Measurements from ENCODE around the gene EHD3.

The EHD3 gene

GRCh38 chr2:31221544-31221943, 12.4 kb upstream of the EHD3 start:
- H3K4me1 ChIP-seq (ENCODE audit: insufficient read depth, low read length), result no peaks in the 10 kb centered on the region
- no peak overlapping the region for H3K9ac ChIP-seq (ENCODE audit: low read depth, low read length)
- H3K9me3 ChIP-seq (ENCODE audit: control insufficient read depth, insufficient read depth, low read length), result no peaks in the 10 kb centered on the region
- H3K36me3 ChIP-seq (ENCODE audit: insufficient read depth, low read length), result no peaks in the 10 kb centered on the region

- Histone ChIP-seq H3K4me1 (ENCODE audit: insufficient read depth, low read length) (no peaks in the 10 kb centered on the region), H3K36me3 (ENCODE audit: insufficient read depth, low read length) (no peaks in the 10 kb centered on the region), H3K9ac (ENCODE audit: low read depth, low read length) (no peak overlapping the region)
These were observed 11.9 kb upstream of the EHD3 start for GRCh38 chr2:31222071-31222470.

GRCh38 chr2:31223026-31223425, 10.9 kb upstream of the EHD3 start:
- Histone ChIP-seq H3K9me3 (ENCODE audit: control insufficient read depth, insufficient read depth, low read length) (no peaks in the 10 kb centered on the region), H3K9ac (ENCODE audit: low read depth, low read length) (no peak overlapping the region), H3K36me3 (ENCODE audit: insufficient read depth, low read length) (no peaks in the 10 kb centered on the region), H3K4me1 (ENCODE audit: insufficient read depth, low read length) (no peaks in the 10 kb centered on the region)

More at GRCh38 chr2:31222071-31222470, 11.9 kb upstream of the EHD3 start:
- H3K9me3 ChIP-seq (ENCODE audit: control insufficient read depth, insufficient read depth, low read length), result no peaks in the 10 kb centered on the region

- no peaks in the 10 kb centered on the region for H3K4me1 ChIP-seq (ENCODE audit: insufficient read depth, low read length)
- H3K36me3 ChIP-seq (ENCODE audit: insufficient read depth, low read length), result no peaks in the 10 kb centered on the region
- no peak overlapping the region for H3K9ac ChIP-seq (ENCODE audit: low read depth, low read length)
- H3K9me3 ChIP-seq (ENCODE audit: control insufficient read depth, insufficient read depth, low read length), result no peaks in the 10 kb centered on the region
These were observed 10.2 kb upstream of the EHD3 start for GRCh38 chr2:31223749-31224148.

- Histone ChIP-seq H3K36me3 (ENCODE audit: insufficient read depth, low read length) (no peaks in the 10 kb centered on the region), H3K9ac (ENCODE audit: low read depth, low read length) (no peak overlapping the region), H3K9me3 (ENCODE audit: control insufficient read depth, insufficient read depth, low read length) (no peaks in the 10 kb centered on the region), H3K4me1 (ENCODE audit: insufficient read depth, low read length) (no peaks in the 10 kb centered on the region)
These were observed 7.7 kb upstream of the EHD3 start for GRCh38 chr2:31226266-31226665.

- H3K9ac ChIP-seq (ENCODE audit: low read depth, low read length), result no peak overlapping the region
- no peaks in the 10 kb centered on the region for H3K9me3 ChIP-seq (ENCODE audit: control insufficient read depth, insufficient read depth, low read length)
- no peaks in the 10 kb centered on the region for H3K4me1 ChIP-seq (ENCODE audit: insufficient read depth, low read length)
- no peaks in the 10 kb centered on the region for H3K36me3 ChIP-seq (ENCODE audit: insufficient read depth, low read length)
These were observed 6.8 kb upstream of the EHD3 start for GRCh38 chr2:31227110-31227509.

GRCh38 chr2:31227711-31228125, 6.2 kb upstream of the EHD3 start:
- Histone ChIP-seq H3K36me3 (ENCODE audit: insufficient read depth, low read length) (no peaks in the 10 kb centered on the region), H3K4me1 (ENCODE audit: insufficient read depth, low read length) (no peaks in the 10 kb centered on the region), H3K9ac (ENCODE audit: low read depth, low read length) (no peak overlapping the region), H3K9me3 (ENCODE audit: control insufficient read depth, insufficient read depth, low read length) (no peaks in the 10 kb centered on the region)

GRCh38 chr2:31228717-31229116, 5.2 kb upstream of the EHD3 start:
- Histone ChIP-seq H3K9me3 (ENCODE audit: control insufficient read depth, insufficient read depth, low read length) (no peaks in the 10 kb centered on the region), H3K4me1 (ENCODE audit: insufficient read depth, low read length) (peaks cover 7% of the 10 kb centered on the region; the same call in 1 of the 2 replicates), H3K9ac (ENCODE audit: low read depth, low read length) (no peak overlapping the region), H3K36me3 (ENCODE audit: insufficient read depth, low read length) (no peaks in the 10 kb centered on the region)

GRCh38 chr2:31230751-31231150, 3.2 kb upstream of the EHD3 start:
- peaks cover 9% of the 10 kb centered on the region for H3K4me1 ChIP-seq (ENCODE audit: insufficient read depth, low read length)
- no peaks in the 10 kb centered on the region for H3K9me3 ChIP-seq (ENCODE audit: control insufficient read depth, insufficient read depth, low read length)
- H3K9ac ChIP-seq (ENCODE audit: low read depth, low read length), result no peak overlapping the region
- no peaks in the 10 kb centered on the region for H3K36me3 ChIP-seq (ENCODE audit: insufficient read depth, low read length)

GRCh38 chr2:31231571-31232302, 2.2 kb upstream of the EHD3 start:
- Histone ChIP-seq H3K36me3 (ENCODE audit: insufficient read depth, low read length) (no peaks in the 10 kb centered on the region), H3K9me3 (ENCODE audit: control insufficient read depth, insufficient read depth, low read length) (no peaks in the 10 kb centered on the region), H3K9ac (ENCODE audit: low read depth, low read length) (no peak overlapping the region), H3K4me1 (ENCODE audit: insufficient read depth, low read length) (peaks cover 12% of the 10 kb centered on the region)

- H3K9ac ChIP-seq (ENCODE audit: low read depth, low read length), result no peak overlapping the region
- no peaks in the 10 kb centered on the region for H3K9me3 ChIP-seq (ENCODE audit: control insufficient read depth, insufficient read depth, low read length)
- H3K4me1 ChIP-seq (ENCODE audit: insufficient read depth, low read length), result peaks cover 12% of the 10 kb centered on the region
- no peaks in the 10 kb centered on the region for H3K36me3 ChIP-seq (ENCODE audit: insufficient read depth, low read length)
These were observed 1.4 kb upstream of the EHD3 start for GRCh38 chr2:31232586-31232985.

- H3K36me3 ChIP-seq (ENCODE audit: insufficient read depth, low read length), result no peaks in the 10 kb centered on the region
- no peaks in the 10 kb centered on the region for H3K9me3 ChIP-seq (ENCODE audit: control insufficient read depth, insufficient read depth, low read length)
- H3K4me1 ChIP-seq (ENCODE audit: insufficient read depth, low read length), result peaks cover 12% of the 10 kb centered on the region
- H3K9ac ChIP-seq (ENCODE audit: low read depth, low read length), result no peak overlapping the region
These were observed 721 bp upstream of the EHD3 start for GRCh38 chr2:31233231-31233630.

- Histone ChIP-seq H3K9me3 (ENCODE audit: control insufficient read depth, insufficient read depth, low read length) (no peaks in the 10 kb centered on the region), H3K36me3 (ENCODE audit: insufficient read depth, low read length) (no peaks in the 10 kb centered on the region), H3K9ac (ENCODE audit: low read depth, low read length) (peak overlapping the region; percentile 74), H3K4me1 (ENCODE audit: insufficient read depth, low read length) (peaks cover 12% of the 10 kb centered on the region)
These were observed 941 bp downstream of the EHD3 start for GRCh38 chr2:31234683-31235503.

GRCh38 chr2:31235504-31235902, 1.6 kb downstream of the EHD3 start:
- Histone ChIP-seq H3K9me3 (ENCODE audit: control insufficient read depth, insufficient read depth, low read length) (no peaks in the 10 kb centered on the region), H3K9ac (ENCODE audit: low read depth, low read length) (no peak overlapping the region), H3K4me1 (ENCODE audit: insufficient read depth, low read length) (peaks cover 12% of the 10 kb centered on the region), H3K36me3 (ENCODE audit: insufficient read depth, low read length) (no peaks in the 10 kb centered on the region)

Data from ES-I3 (cell line).